Fibroblast of pulmonary artery (primary cell): ENCODE results near the gene ENGASE.

Source experiments
- DNase-seq: peaks from one replicate; pipeline ENCODE4 v3.0.0-alpha.2; 2010; ENCODE audit warnings: low read depth
- H3K4me3 ChIP-seq: replicated peaks from 2 replicates; pipeline ENCODE4 v1.5.1; 2011; ENCODE audit warnings: low read depth, mild to moderate bottlenecking, control low read depth, low read length, moderate library complexity
- CTCF ChIP-seq: IDR thresholded peaks from 2 replicates; pipeline ENCODE4 v1.5.1; 2011; ENCODE audit warnings: mild to moderate bottlenecking, control low read depth, low read length, inconsistent platforms; ENCODE audit errors: missing control alignments

The ENGASE gene

GRCh38 chr17:79085154-79085920 lies 10.7 kb downstream of the ENGASE start:
- no peak for TF ChIP-seq CTCF
- no peak for DNase-seq
- H3K4me3 ChIP-seq = no peak overlapping the region

GRCh38 chr17:79085921-79086551 lies 11.4 kb downstream of the ENGASE start:
- no peak overlapping the region for H3K4me3 ChIP-seq
- TF ChIP-seq CTCF = no peak
- DNase-seq = no peak

GRCh38 chr17:79086609-79087427 lies 12.2 kb downstream of the ENGASE start:
- DNase-seq = no peak
- no peak for TF ChIP-seq CTCF
- no peak overlapping the region for H3K4me3 ChIP-seq

GRCh38 chr17:79087428-79088143 lies 13.0 kb downstream of the ENGASE start:
- peak; percentile 60 for DNase-seq
- no peak overlapping the region for H3K4me3 ChIP-seq
- peak; percentile 85 for TF ChIP-seq CTCF

- H3K4me3 ChIP-seq = no peak overlapping the region
- TF ChIP-seq CTCF = no peak
- DNase-seq = no peak
These were observed 13.8 kb downstream of the ENGASE start for GRCh38 chr17:79088247-79088996.

- DNase-seq = no peak
- no peak for TF ChIP-seq CTCF
- H3K4me3 ChIP-seq = no peak overlapping the region
These were observed 14.3 kb downstream of the ENGASE start for GRCh38 chr17:79088997-79089328.
